ENCODE measurements around the gene ZNF467.
A peak's percentile ranks its signal among the peaks of the same experiment; 100 is the strongest.

ZNF467 gene

DNA sequence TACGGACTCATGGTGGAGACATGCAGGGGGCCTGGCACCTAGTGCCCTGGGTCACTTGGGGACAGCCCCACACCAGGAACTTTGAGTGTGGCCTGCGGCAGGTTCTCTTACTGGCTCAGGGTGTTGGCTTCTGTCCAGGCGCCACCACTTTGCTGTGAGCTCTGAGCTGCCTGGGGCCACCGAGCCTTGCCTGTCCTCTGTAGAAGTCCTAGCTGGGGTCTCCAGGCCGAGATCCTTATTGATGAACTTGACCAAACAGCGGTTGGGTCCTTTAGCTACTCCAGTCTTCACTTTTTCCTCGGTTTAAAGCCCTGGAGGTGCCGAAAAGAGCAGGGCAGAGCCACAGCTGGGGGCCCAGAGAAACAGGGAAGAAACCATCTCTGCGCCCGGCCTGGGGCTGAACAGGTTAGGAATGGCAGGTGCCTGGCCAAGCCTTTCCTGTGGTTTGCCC, 41.3 kb downstream of the ZNF467 start:
- Histone ChIP-seq H3K4me3 (ENCODE audit: low read depth in 1 of 2, low read length in 2 of 2) (no peak overlapping the region), H3K4me1 (ENCODE audit: insufficient read depth, low read length) (no peaks in the 10 kb centered on the region), H3K9me3 (ENCODE audit: insufficient read depth, low read length, severe bottlenecking) (no peaks in the 10 kb centered on the region), H3K36me3 (ENCODE audit: insufficient read depth, low read length) (no peaks in the 10 kb centered on the region), H3K9ac (ENCODE audit: low read depth, low read length) (no peak overlapping the region), H4K20me1 (ENCODE audit: insufficient read depth, low read length) (0 out of 2 replicates have a peak, but pooled peaks cover 3% of the 10 kb centered on the region), H3K4me2 (ENCODE audit: insufficient read depth, low read length) (no peak overlapping the region), H3K79me2 (ENCODE audit: insufficient read depth, low read length) (no peaks in the 10 kb centered on the region), H2AFZ (ENCODE audit: low read depth, low read length) (no peak overlapping the region), H3K27me3 (ENCODE audit: insufficient read depth, low read length, poor library complexity) (peaks cover 15% of the 10 kb centered on the region), H3K27ac (ENCODE audit: low read length) (no peak overlapping the region)
- ATAC-seq (ENCODE audit: insufficient read depth, low read depth) (no peak), DNase-seq (no peak)
- TF ChIP-seq, protein P1, sequence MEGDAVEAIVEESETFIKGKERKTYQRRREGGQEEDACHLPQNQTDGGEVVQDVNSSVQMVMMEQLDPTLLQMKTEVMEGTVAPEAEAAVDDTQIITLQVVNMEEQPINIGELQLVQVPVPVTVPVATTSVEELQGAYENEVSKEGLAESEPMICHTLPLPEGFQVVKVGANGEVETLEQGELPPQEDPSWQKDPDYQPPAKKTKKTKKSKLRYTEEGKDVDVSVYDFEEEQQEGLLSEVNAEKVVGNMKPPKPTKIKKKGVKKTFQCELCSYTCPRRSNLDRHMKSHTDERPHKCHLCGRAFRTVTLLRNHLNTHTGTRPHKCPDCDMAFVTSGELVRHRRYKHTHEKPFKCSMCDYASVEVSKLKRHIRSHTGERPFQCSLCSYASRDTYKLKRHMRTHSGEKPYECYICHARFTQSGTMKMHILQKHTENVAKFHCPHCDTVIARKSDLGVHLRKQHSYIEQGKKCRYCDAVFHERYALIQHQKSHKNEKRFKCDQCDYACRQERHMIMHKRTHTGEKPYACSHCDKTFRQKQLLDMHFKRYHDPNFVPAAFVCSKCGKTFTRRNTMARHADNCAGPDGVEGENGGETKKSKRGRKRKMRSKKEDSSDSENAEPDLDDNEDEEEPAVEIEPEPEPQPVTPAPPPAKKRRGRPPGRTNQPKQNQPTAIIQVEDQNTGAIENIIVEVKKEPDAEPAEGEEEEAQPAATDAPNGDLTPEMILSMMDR (IDR thresholded peaks at IDR 0.05; ENCODE audit: borderline replicate concordance, extremely low read depth, low read length, poor library complexity, severe bottlenecking): no peak
- no peak for TF ChIP-seq EZH2 (IDR thresholded peaks at IDR 0.05; ENCODE audit: borderline replicate concordance, low read depth, low read length, severe bottlenecking)

DNA sequence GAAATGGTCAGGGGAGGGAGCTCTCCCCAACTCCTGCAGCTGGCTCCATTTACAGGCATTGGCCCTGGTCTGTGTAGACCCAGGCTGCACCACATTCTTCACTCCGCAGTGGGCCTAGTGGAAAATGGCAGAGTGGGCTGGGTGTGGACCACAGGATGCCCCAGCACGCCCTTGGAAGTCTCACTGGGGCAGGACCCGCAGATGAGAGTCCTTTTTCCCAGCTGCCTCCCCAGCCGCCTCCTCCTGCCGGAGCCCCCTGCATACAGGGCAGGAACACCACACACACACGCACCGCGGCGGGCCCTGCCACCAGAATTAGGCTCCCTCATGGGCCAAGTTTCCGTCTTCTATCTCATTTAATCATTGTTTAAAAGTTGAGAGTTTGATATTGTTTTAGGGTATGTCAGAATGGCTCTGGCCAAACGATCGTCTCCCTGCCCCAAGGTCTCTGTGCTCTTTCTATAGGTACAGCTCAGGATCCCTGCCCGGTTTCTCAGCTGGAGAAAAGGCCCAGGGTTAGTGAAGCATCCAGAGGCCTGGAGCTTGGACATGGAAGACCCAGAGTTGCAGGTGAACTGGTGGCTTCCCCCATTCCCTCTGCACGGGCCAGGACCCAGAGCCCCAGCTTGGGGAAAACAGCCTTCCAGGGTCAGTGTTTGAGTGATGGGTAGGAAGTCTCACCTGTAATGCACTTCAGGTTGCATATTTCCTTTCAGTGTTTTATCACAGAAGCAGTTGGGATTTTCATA, 42.0 kb downstream of the ZNF467 start:
- no peak overlapping the region for H3K9ac ChIP-seq (ENCODE audit: low read depth, low read length)
- H3K4me2 ChIP-seq (ENCODE audit: insufficient read depth, low read length): no peak overlapping the region
- H4K20me1 ChIP-seq (ENCODE audit: insufficient read depth, low read length): 0 out of 2 replicates have a peak, but pooled peaks cover 3% of the 10 kb centered on the region
- H3K27ac ChIP-seq (ENCODE audit: low read length): no peak overlapping the region
- H3K4me3 ChIP-seq (ENCODE audit: low read depth in 1 of 2, low read length in 2 of 2): no peak overlapping the region
- no peaks in the 10 kb centered on the region for H3K79me2 ChIP-seq (ENCODE audit: insufficient read depth, low read length)
- H3K36me3 ChIP-seq (ENCODE audit: insufficient read depth, low read length): no peaks in the 10 kb centered on the region
- H3K4me1 ChIP-seq (ENCODE audit: insufficient read depth, low read length): no peaks in the 10 kb centered on the region
- TF ChIP-seq, protein P1 (IDR thresholded peaks at IDR 0.05; ENCODE audit: borderline replicate concordance, extremely low read depth, low read length, poor library complexity, severe bottlenecking): no peak
- TF ChIP-seq EZH2 (IDR thresholded peaks at IDR 0.05; ENCODE audit: borderline replicate concordance, low read depth, low read length, severe bottlenecking): no peak
- peaks cover 11% of the 10 kb centered on the region for H3K27me3 ChIP-seq (ENCODE audit: insufficient read depth, low read length, poor library complexity)
- DNase-seq: no peak
- no peaks in the 10 kb centered on the region for H3K9me3 ChIP-seq (ENCODE audit: insufficient read depth, low read length, severe bottlenecking)
- H2AFZ ChIP-seq (ENCODE audit: low read depth, low read length): no peak overlapping the region
- ATAC-seq (ENCODE audit: insufficient read depth, low read depth): no peak

DNA sequence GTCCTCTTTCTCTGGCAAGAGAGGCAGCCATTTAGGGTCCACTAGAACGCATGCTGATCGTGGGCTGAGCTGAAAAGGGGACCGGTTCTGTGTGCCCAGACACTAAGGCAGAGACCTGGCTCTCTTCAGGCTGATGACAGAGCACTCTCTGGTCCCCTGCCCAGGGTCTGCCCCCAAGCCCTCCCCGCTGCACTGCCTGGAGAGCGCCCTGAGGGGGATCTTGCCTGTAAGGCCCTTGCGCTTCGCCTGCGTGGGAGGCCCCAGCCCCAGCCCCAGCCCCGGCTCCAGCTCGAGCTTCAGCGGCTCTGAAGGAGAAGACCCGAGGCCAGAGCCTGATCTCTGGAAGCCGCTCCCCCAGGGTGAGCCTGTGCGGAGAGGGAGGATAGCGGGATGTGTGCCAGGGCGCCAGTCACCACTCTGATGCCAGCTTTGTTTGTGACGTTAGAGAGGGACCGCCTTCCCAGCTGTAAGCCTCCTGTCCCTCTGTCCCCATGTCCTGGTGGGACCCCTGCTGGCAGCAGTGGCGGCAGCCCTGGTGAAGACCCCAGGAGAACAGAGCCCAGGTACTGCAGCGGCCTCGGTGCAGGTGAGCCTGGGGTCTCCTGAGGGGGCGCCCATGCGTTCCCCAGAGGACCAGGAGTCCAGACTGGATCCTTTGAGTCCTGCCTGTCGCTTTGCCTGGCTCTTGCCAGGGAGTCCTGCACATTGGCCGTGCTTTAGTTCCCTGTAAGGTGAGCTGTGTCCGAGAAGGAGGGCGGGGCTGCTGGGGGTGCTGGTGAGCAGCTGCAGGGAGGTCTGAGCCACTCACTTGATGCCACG, 43.2 kb downstream of the ZNF467 start:
- H4K20me1 ChIP-seq (ENCODE audit: insufficient read depth, low read length): 0 out of 2 replicates have a peak, but pooled peaks cover under 1% of the 10 kb centered on the region
- H3K9me3 ChIP-seq (ENCODE audit: insufficient read depth, low read length, severe bottlenecking): no peaks in the 10 kb centered on the region
- H3K4me1 ChIP-seq (ENCODE audit: insufficient read depth, low read length): no peaks in the 10 kb centered on the region
- H3K4me3 ChIP-seq (ENCODE audit: low read depth in 1 of 2, low read length in 2 of 2): no peak overlapping the region
- H3K4me2 ChIP-seq (ENCODE audit: insufficient read depth, low read length): no peak overlapping the region
- no peak for TF ChIP-seq EZH2 (IDR thresholded peaks at IDR 0.05; ENCODE audit: borderline replicate concordance, low read depth, low read length, severe bottlenecking)
- TF ChIP-seq, protein P1 (IDR thresholded peaks at IDR 0.05; ENCODE audit: borderline replicate concordance, extremely low read depth, low read length, poor library complexity, severe bottlenecking): peak; percentile 10
- H3K9ac ChIP-seq (ENCODE audit: low read depth, low read length): no peak overlapping the region
- ATAC-seq (ENCODE audit: insufficient read depth, low read depth) (no peak), DNase-seq (no peak)
- H2AFZ ChIP-seq (ENCODE audit: low read depth, low read length): no peak overlapping the region
- H3K27ac ChIP-seq (ENCODE audit: low read length): no peak overlapping the region
- H3K79me2 ChIP-seq (ENCODE audit: insufficient read depth, low read length): no peaks in the 10 kb centered on the region
- no peaks in the 10 kb centered on the region for H3K36me3 ChIP-seq (ENCODE audit: insufficient read depth, low read length)
- peaks cover under 1% of the 10 kb centered on the region for H3K27me3 ChIP-seq (ENCODE audit: insufficient read depth, low read length, poor library complexity)
